ENCODE data around the gene DCAF16. TPM values are rescaled to one million over a fixed set of nuclear protein-coding genes. Genes with fewer than 3 reads are reported as not detected.

The DCAF16 gene
- total RNA-seq, 1 donor from 2014 or later: 38.7 TPM

Other genes starting within 250 kb of the DCAF16 start
- 45.2 TPM for gene LAP3, start 233.6 kb downstream of the DCAF16 start, total RNA-seq
- 33.5 TPM for gene MED28, start 196.1 kb downstream of the DCAF16 start, total RNA-seq
- gene FAM184B, start 29.1 kb downstream of the DCAF16 start, total RNA-seq: 3.6 TPM
- gene NCAPG, start 222 bp upstream of the DCAF16 start, total RNA-seq: 6.4 TPM
- gene LCORL, start 211.0 kb upstream of the DCAF16 start, total RNA-seq: 71.4 TPM